Body of pancreas (tissue), 4 donors: ENCODE data around the gene RBP2. TPM values are rescaled to one million over a fixed set of nuclear protein-coding genes. Genes with fewer than 3 reads are reported as not detected.

Experiments used
- ATAC-seq: fragments of 150-250 bp; one replicate; pipeline ENCODE4 v1.9.1; 2016
- DNase-seq, 4 donors: peaks; one replicate each; pipeline ENCODE4 v3.0.0-alpha.2; 2019
- H3K27ac ChIP-seq, 4 donors: fragments of 200-600 bp; sonication (generic); 1 replicate in 3 of 4; 2 replicates in 1 of 4; pipeline versions ENCODE4 v1.5.1 to v1.6.1; 2016 to 2019; ENCODE audit warnings: mild to moderate bottlenecking in 1 of 4, mixed read lengths in 1 of 4, moderate library complexity in 1 of 4
- H3K27me3 ChIP-seq, 2 donors: fragments of 200-600 bp; sonication (generic); one replicate each; pipeline ENCODE4 v1.6.0; 2016; ENCODE audit warnings: mild to moderate bottlenecking in 1 of 2
- H3K36me3 ChIP-seq, 2 donors: fragments of 200-600 bp; sonication (generic); replicated peaks in 1 of 2; 2 replicates each; pipeline ENCODE4 v1.5.1; 2016; ENCODE audit warnings: low read depth in 2 of 2; ENCODE audit not compliant: insufficient read depth in 1 of 2
- H3K4me1 ChIP-seq: fragments of 200-600 bp; sonication (generic); one replicate; pipeline ENCODE4 v1.6.0; 2016
- H3K4me3 ChIP-seq, 2 donors: fragments of 200-600 bp; sonication (generic); 1 replicate in 1 of 2; 2 replicates in 1 of 2; pipeline ENCODE4 v1.5.1; 2016 to 2019
- H3K9me3 ChIP-seq, 3 donors: fragments of 200-600 bp; sonication (generic); 1 replicate in 2 of 3; 2 replicates in 1 of 3; pipeline ENCODE4 v1.5.1; 2016
- CTCF ChIP-seq, 7 experiments: fragments of 450-650 bp in 4 of 7; fragments of 200-600 bp in 3 of 7; sonication (generic) in 3 of 7; IDR thresholded peaks; one replicate each; pipeline ENCODE4 v1.5.1; 2016 to 2019; ENCODE audit warnings: antibody characterized with exemption in 7 of 7
- POLR2A ChIP-seq, 3 donors: fragments of 450-650 bp; IDR thresholded peaks; one replicate each; pipeline ENCODE4 v1.6.1; 2016; ENCODE audit warnings: antibody characterized with exemption in 3 of 3, mild to moderate bottlenecking in 2 of 3
- WGBS, 2 donors: methylation state at CpG; one replicate each; pipeline ENCODE4 v1.1.5; 2017; 5-methylcytosine and 5-hydroxymethylcytosine counted together
- intact Hi-C: fragments of 100-400 bp; cut with DNase I; formaldehyde crosslinking; loops from one replicate; pipeline ENCODE4 v1.15.1; 2023
- total RNA-seq, 2 donors: library from RNA; depleted of rRNA; stranded (reverse); fragments of >200 nt; gene quantifications; one replicate each; pipeline ENCODE4 v1.1.0, GENCODE V29; 2016

Gene RBP2
- total RNA-seq, 2 donors from 2014 or later: not detected

GRCh38 chr3:139505829-139506386, 29.6 kb upstream of the RBP2 start:
- H3K4me1 ChIP-seq: peaks cover 12% of the 10 kb centered on the region
- H3K4me3 ChIP-seq: no peak overlapping the region
- DNase-seq: no peak
- no peaks in the 10 kb centered on the region for H3K36me3 ChIP-seq
- H3K27me3 ChIP-seq: no peaks in the 10 kb centered on the region
- WGBS, 2 donors: 26 to 47% methylated on average over 2 of the region's 2 CpGs
- TF ChIP-seq CTCF (IDR thresholded peaks at IDR 0.05) (no peak), POLR2A (IDR thresholded peaks at IDR 0.05) (no peak)
- H3K9me3 ChIP-seq: no peaks in the 10 kb centered on the region
- intact Hi-C loops: no loop called here
- ATAC-seq: no peak
- H3K27ac ChIP-seq: no peak overlapping the region

- TF ChIP-seq CTCF (IDR thresholded peaks at IDR 0.05) (no peak), POLR2A (IDR thresholded peaks at IDR 0.05) (no peak)
- no peak overlapping the region for H3K27ac ChIP-seq
- no peaks in the 10 kb centered on the region for H3K27me3 ChIP-seq
- DNase-seq (no peak), ATAC-seq (no peak)
- no peaks in the 10 kb centered on the region for H3K9me3 ChIP-seq
- WGBS, 2 donors: 48 to 67% methylated on average over 2 of the region's 2 CpGs
- no peaks in the 10 kb centered on the region for H3K4me1 ChIP-seq
- H3K36me3 ChIP-seq: no peaks in the 10 kb centered on the region
- no peak overlapping the region for H3K4me3 ChIP-seq
- intact Hi-C loops: no loop called here
Measured at GRCh38 chr3:139499536-139499935, 23.2 kb upstream of the RBP2 start.

GRCh38 chr3:139493826-139494385, 17.6 kb upstream of the RBP2 start:
- no peak overlapping the region for H3K4me3 ChIP-seq
- no peaks in the 10 kb centered on the region for H3K9me3 ChIP-seq
- WGBS, 2 donors: 80 to 96% methylated on average over 3 to 6 of the region's 6 CpGs
- H3K27ac ChIP-seq: no peak overlapping the region
- H3K27me3 ChIP-seq: no peaks in the 10 kb centered on the region
- DNase-seq (no peak), ATAC-seq (no peak)
- intact Hi-C loops: no loop called here
- H3K4me1 ChIP-seq: peaks cover 16% of the 10 kb centered on the region
- TF ChIP-seq CTCF (IDR thresholded peaks at IDR 0.05) (no peak), POLR2A (IDR thresholded peaks at IDR 0.05) (no peak)
- no peaks in the 10 kb centered on the region for H3K36me3 ChIP-seq

- WGBS, 2 donors: 89 to 100% methylated on average over 1 of the region's 1 CpG
- Histone ChIP-seq H3K9me3 (no peaks in the 10 kb centered on the region), H3K4me1 (peaks cover 16% of the 10 kb centered on the region), H3K27me3 (no peaks in the 10 kb centered on the region), H3K27ac (peak overlapping the region in 1 of 4 donors; percentile 74), H3K4me3 (no peak overlapping the region), H3K36me3 (no peaks in the 10 kb centered on the region)
- DNase-seq (no peak), ATAC-seq (no peak)
- intact Hi-C loops: no loop called here
- no peak for TF ChIP-seq CTCF (IDR thresholded peaks at IDR 0.05)
- no peak for TF ChIP-seq POLR2A (IDR thresholded peaks at IDR 0.05)
Measured at GRCh38 chr3:139491966-139492365, 15.7 kb upstream of the RBP2 start.
